Caco-2 (cell line): ENCODE data around the gene TGIF1. TPM values are rescaled to one million over a fixed set of nuclear protein-coding genes. Genes with fewer than 3 reads are reported as not detected.

ENCODE experiments used
- BruUV-seq: library from RNA; stranded (reverse); fragments of 400-500 nt; replicated peaks from 2 replicates; lab custom pipeline; 2021; lab: Mats Ljungman, UMichigan
- CTCF ChIA-PET: fragments of 300-600 bp; sonication (Branson Sonifier 250); formaldehyde crosslinking; loops from one replicate; lab custom pipeline; 2022; ENCODE audit warnings: antibody characterized with exemption; lab: Charles Lee
- POLR2A ChIA-PET: fragments of 300-600 bp; sonication (Branson Sonifier 250); formaldehyde crosslinking; loops from one replicate; lab custom pipeline; 2022; ENCODE audit warnings: antibody characterized with exemption; lab: Charles Lee
- DNase-seq, 2 experiments: peaks; one replicate each; pipeline versions ENCODE4 v3.0.0 to v3.0.0-alpha.2; 2020 to 2022
- H3K27me3 ChIP-seq: replicated peaks from 2 replicates; pipeline ENCODE4 v1.6.0; 2011; ENCODE audit warnings: low read length; ENCODE audit not compliant: control insufficient read depth, insufficient read depth
- H3K36me3 ChIP-seq: 2 replicates; pipeline ENCODE4 v1.5.1; 2011; ENCODE audit warnings: low read length; ENCODE audit not compliant: control insufficient read depth, insufficient read depth
- H3K4me1 ChIP-seq: fragments of 250-450 bp; sonication (Bioruptor Pico); 2 replicates; pipeline ENCODE4 v1.5.1; 2020; ENCODE audit warnings: mild to moderate bottlenecking
- H3K4me3 ChIP-seq: 2 replicates; pipeline ENCODE4 v1.5.1; 2011; ENCODE audit warnings: low read depth, mild to moderate bottlenecking, control low read depth, low read length
- H3K9me3 ChIP-seq: fragments of 250-450 bp; sonication (Bioruptor Pico); 2 replicates; pipeline ENCODE4 v1.5.1; 2020; ENCODE audit warnings: mild to moderate bottlenecking, moderate library complexity
- H3K27ac Mint-ChIP-seq: one replicate; pipeline ENCODE4 v1.8.0; 2022; ENCODE audit warnings: mixed read lengths; ENCODE audit not compliant: unreplicated experiment
- H3K27me3 Mint-ChIP-seq: one replicate; pipeline ENCODE4 v1.8.0; 2022; ENCODE audit warnings: mixed read lengths; ENCODE audit not compliant: insufficient read depth, unreplicated experiment
- H3K36me3 Mint-ChIP-seq: one replicate; pipeline ENCODE4 v1.8.0; 2022; ENCODE audit warnings: mild to moderate bottlenecking, mixed read lengths; ENCODE audit not compliant: insufficient read depth, unreplicated experiment
- H3K4me1 Mint-ChIP-seq: one replicate; pipeline ENCODE4 v1.8.0; 2022; ENCODE audit warnings: low read depth, mixed read lengths; ENCODE audit not compliant: unreplicated experiment
- H3K4me3 Mint-ChIP-seq: one replicate; pipeline ENCODE4 v1.8.0; 2022; ENCODE audit warnings: mild to moderate bottlenecking, moderate library complexity, mixed read lengths; ENCODE audit not compliant: unreplicated experiment
- H3K9me3 Mint-ChIP-seq: one replicate; pipeline ENCODE4 v1.8.0; 2022; ENCODE audit warnings: mixed read lengths; ENCODE audit not compliant: unreplicated experiment
- CTCF ChIP-seq, 2 experiments: fragments of 200-600 bp in 1 of 2; IDR thresholded peaks; 1 replicate in 1 of 2; 2 replicates in 1 of 2; pipeline versions ENCODE4 v1.5.1 to v1.8.0; 2011 to 2022; ENCODE audit warnings: antibody characterized with exemption in 1 of 2, control low read depth in 1 of 2, inconsistent platforms in 1 of 2, low read depth in 1 of 2, low read length in 1 of 2, mild to moderate bottlenecking in 1 of 2, moderate library complexity in 1 of 2; ENCODE audit not compliant: insufficient read depth in 1 of 2, severe bottlenecking in 1 of 2, unreplicated experiment in 1 of 2
- intact Hi-C: fragments of 100-400 bp; cut with micrococcal nuclease; formaldehyde crosslinking; loops from one replicate; pipeline ENCODE4 v1.10.0; 2022; ENCODE audit not compliant: unreplicated experiment
- total RNA-seq: library from RNA; stranded (reverse); gene quantifications from 2 replicates; pipeline ENCODE4 v1.2.3, GENCODE V29; 2022

TGIF1 gene
- total RNA-seq, 1 experiment from 2014 or later: 107 TPM

GRCh38 chr18:3478262-3478978, 28.4 kb downstream of the TGIF1 start:
- H3K4me1 ChIP-seq: peaks cover 8% of the 10 kb centered on the region
- TF ChIP-seq CTCF (IDR thresholded peaks at IDR 0.05; ENCODE audit: insufficient read depth in 1 of 2, low read depth in 1 of 2, low read length in 1 of 2, severe bottlenecking in 1 of 2, unreplicated experiment in 1 of 2): no peak
- H3K27me3 ChIP-seq: no peaks in the 10 kb centered on the region
- no peak overlapping the region for H3K27ac Mint-ChIP-seq
- H3K27me3 Mint-ChIP-seq: no peaks in the 10 kb centered on the region
- no peaks in the 10 kb centered on the region for H3K36me3 Mint-ChIP-seq
- no peaks in the 10 kb centered on the region for H3K36me3 ChIP-seq
- peaks cover 6% of the 10 kb centered on the region for H3K4me1 Mint-ChIP-seq
- POLR2A ChIA-PET: no interaction called here
- DNase-seq: no peak
- H3K4me3 Mint-ChIP-seq: no peak overlapping the region
- H3K9me3 ChIP-seq: no peaks in the 10 kb centered on the region
- peaks cover 9% of the 10 kb centered on the region for H3K9me3 Mint-ChIP-seq
- H3K4me3 ChIP-seq: no peak overlapping the region
- BruUV-seq: no TSS peak
- CTCF ChIA-PET: no interaction called here
- intact Hi-C loops: no loop called here

DNA sequence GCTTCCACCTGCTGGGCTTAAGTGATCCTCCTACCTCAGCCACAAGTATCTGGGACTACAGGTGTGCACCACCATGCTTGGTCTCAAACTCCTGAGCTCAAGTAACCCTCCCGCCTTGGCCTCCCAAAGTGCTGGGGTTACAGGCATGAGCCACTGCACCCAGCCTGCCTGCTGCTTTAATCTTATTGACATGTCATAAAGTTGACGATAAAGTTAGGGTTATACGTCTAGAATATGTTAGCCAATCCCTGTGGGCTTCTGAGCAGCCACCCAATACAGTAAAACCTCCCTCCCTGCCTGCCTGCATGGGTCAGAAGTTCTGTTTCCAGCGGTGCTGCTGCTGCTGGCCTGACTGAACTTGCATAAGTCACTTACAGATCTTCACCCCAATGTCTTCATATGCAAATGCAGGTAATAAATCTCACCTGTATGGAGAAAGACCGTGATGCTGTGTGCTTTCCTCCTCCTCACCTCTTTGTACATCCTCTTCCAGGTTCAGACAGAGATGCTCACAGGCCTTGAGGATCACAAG, 30.1 kb downstream of the TGIF1 start:
- CTCF ChIA-PET: no interaction called here
- Mint-ChIP-seq H3K27ac (no peak overlapping the region), H3K4me3 (no peak overlapping the region), H3K27me3 (no peaks in the 10 kb centered on the region), H3K9me3 (peaks cover 3% of the 10 kb centered on the region), H3K36me3 (no peaks in the 10 kb centered on the region), H3K4me1 (peaks cover 6% of the 10 kb centered on the region)
- Histone ChIP-seq H3K27me3 (no peaks in the 10 kb centered on the region), H3K36me3 (no peaks in the 10 kb centered on the region), H3K9me3 (no peaks in the 10 kb centered on the region), H3K4me3 (no peak overlapping the region), H3K4me1 (peaks cover 8% of the 10 kb centered on the region)
- DNase-seq: no peak
- POLR2A ChIA-PET: no interaction called here
- intact Hi-C loops: no loop called here
- BruUV-seq: no TSS peak
- no peak for TF ChIP-seq CTCF (IDR thresholded peaks at IDR 0.05; ENCODE audit: insufficient read depth in 1 of 2, low read depth in 1 of 2, low read length in 1 of 2, severe bottlenecking in 1 of 2, unreplicated experiment in 1 of 2)

DNA sequence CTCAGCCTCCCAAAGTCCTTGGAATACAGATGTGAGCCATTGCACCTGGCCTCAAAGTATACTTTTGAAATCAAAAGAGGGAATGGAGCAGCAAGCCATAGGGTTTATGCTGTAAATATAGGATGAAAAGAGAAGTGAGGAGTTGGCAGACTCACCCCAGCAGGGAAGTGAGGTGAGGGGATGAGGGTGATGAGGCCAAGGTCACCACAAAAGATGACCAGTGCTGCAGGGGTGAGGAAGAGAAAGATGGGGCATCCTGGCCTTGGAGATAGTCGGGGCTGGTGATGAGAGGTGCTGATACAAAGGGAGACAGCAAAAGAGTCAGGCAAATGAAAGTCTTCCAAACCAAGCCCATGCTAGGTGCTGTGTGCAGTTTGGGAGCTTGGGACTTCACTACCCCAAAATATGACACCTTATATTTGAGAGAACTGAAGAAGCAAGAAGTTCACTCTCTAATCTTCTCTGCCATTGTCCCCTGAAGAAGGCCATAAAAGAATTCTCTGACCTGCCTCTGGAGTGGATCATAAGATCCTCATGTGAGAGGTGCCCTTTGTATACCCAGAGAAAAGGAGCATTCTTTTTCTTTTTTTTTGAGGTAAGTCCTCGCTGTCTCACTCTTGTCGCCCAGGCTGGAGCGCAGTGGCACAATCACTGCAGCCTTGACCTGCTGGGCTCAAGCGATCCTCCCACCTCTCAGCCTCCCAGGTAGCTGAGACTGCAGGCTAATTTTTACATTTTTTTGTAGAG, 31.0 kb downstream of the TGIF1 start:
- no peak overlapping the region for H3K4me3 Mint-ChIP-seq
- no peak overlapping the region for H3K27ac Mint-ChIP-seq
- Histone ChIP-seq H3K4me3 (no peak overlapping the region), H3K4me1 (peaks cover 8% of the 10 kb centered on the region), H3K9me3 (no peaks in the 10 kb centered on the region), H3K36me3 (no peaks in the 10 kb centered on the region), H3K27me3 (no peaks in the 10 kb centered on the region)
- ChIA-PET CTCF (interaction anchor here (0.7 to 1.0 kb wide), 4 partner anchors 11 to 183 kb away, joined by 3 to 7 read pairs (median 4); no protein-coding TSS in a partner anchor), POLR2A (interaction anchor here (0.5 kb wide), 1 partner anchor 113 kb away, joined by 4 read pairs; no protein-coding TSS in a partner anchor)
- no peaks in the 10 kb centered on the region for H3K36me3 Mint-ChIP-seq
- intact Hi-C loops: no loop called here
- no peaks in the 10 kb centered on the region for H3K27me3 Mint-ChIP-seq
- BruUV-seq: no TSS peak
- H3K4me1 Mint-ChIP-seq: peaks cover 6% of the 10 kb centered on the region
- no peak for TF ChIP-seq CTCF (IDR thresholded peaks at IDR 0.05; ENCODE audit: insufficient read depth in 1 of 2, low read depth in 1 of 2, low read length in 1 of 2, severe bottlenecking in 1 of 2, unreplicated experiment in 1 of 2)
- DNase-seq: no peak
- no peaks in the 10 kb centered on the region for H3K9me3 Mint-ChIP-seq
